ENCODE results near the gene LDLRAD4.

Gene LDLRAD4

DNA sequence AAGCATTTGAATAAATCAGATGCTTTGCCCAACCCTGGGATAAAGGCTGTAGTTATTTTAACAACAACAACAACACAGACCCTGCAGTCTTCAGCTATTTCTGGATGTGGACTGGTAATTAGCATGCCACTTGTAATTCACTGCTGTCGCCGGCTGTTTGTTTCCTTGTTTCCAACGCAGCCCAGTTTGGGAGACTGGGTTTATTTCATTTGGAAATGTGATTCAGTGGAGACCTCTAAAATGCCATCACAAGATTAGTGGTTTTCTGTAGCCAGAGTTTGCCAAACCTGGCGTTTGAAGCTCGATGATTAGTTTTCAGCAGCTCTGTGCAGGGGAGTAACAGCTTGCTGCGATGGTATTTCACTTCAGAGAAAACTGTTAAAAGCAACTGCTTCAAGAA, 83.5 kb downstream of the LDLRAD4 start:
- no peak overlapping the region for H3K4me3 ChIP-seq
- no peak overlapping the region for H3K27ac ChIP-seq
- no peak for DNase-seq
- peaks cover 0 to 6% (median 0%) of the 10 kb centered on the region in 3 donors for H3K9me3 ChIP-seq
- intact Hi-C loops (cut with DNase I; ENCODE audit: low total_unique reads) = no loop called here
- peaks cover 0 to 34% (median 21%) of the 10 kb centered on the region in 4 donors for H3K4me1 ChIP-seq
- TF ChIP-seq, protein P1, sequence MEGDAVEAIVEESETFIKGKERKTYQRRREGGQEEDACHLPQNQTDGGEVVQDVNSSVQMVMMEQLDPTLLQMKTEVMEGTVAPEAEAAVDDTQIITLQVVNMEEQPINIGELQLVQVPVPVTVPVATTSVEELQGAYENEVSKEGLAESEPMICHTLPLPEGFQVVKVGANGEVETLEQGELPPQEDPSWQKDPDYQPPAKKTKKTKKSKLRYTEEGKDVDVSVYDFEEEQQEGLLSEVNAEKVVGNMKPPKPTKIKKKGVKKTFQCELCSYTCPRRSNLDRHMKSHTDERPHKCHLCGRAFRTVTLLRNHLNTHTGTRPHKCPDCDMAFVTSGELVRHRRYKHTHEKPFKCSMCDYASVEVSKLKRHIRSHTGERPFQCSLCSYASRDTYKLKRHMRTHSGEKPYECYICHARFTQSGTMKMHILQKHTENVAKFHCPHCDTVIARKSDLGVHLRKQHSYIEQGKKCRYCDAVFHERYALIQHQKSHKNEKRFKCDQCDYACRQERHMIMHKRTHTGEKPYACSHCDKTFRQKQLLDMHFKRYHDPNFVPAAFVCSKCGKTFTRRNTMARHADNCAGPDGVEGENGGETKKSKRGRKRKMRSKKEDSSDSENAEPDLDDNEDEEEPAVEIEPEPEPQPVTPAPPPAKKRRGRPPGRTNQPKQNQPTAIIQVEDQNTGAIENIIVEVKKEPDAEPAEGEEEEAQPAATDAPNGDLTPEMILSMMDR (IDR thresholded peaks at IDR 0.05) = no peak
- peaks cover 0 to 5% (median 0%) of the 10 kb centered on the region in 3 donors for H3K36me3 ChIP-seq
- no peaks in the 10 kb centered on the region for H3K27me3 ChIP-seq

DNA sequence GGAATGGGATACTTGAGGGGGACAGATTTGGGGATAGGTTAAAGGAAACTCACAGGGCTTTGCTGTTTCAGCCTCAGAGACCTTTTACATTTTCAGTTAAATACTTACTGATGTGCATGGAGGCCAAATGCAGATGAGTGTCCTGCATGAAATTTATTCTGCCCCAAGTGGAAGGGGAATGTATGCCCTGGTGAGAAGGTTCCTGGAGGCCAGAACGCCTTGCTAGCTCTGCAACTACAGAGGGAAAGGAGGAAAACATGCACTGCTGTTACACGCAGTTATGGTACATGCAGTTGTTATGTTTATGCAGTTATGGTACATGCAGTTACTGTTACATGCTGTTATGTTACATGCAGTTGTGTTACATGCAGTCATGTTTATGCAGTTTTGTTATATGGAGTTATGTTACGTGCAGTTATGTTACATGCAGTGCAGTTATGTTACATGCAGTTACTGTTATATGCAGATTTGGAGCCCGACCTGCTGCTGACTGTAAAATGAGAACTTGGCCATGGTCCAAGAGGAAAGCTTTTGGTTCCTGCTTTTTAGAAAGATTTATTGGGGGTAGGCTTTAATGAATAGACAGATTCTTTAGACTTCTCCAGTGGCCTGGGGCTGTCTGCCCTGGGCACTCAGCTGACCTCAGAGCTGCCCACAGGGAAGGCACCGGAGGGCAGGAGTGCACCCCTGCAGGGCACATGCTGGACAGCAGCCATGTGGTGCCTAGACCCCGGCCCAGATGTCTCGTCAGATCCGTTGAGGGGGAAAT, 84.1 kb downstream of the LDLRAD4 start:
- Histone ChIP-seq H3K9me3 (peaks cover 0 to 6% (median 0%) of the 10 kb centered on the region in 3 donors), H3K27me3 (no peaks in the 10 kb centered on the region), H3K36me3 (peaks cover 0 to 5% (median 0%) of the 10 kb centered on the region in 3 donors), H3K4me1 (peaks cover 0 to 34% (median 21%) of the 10 kb centered on the region in 4 donors), H3K4me3 (no peak overlapping the region), H3K27ac (no peak overlapping the region)
- no peak for DNase-seq
- intact Hi-C loops (cut with DNase I; ENCODE audit: low total_unique reads) = no loop called here
- TF ChIP-seq, protein P1 (IDR thresholded peaks at IDR 0.05) = no peak

DNA sequence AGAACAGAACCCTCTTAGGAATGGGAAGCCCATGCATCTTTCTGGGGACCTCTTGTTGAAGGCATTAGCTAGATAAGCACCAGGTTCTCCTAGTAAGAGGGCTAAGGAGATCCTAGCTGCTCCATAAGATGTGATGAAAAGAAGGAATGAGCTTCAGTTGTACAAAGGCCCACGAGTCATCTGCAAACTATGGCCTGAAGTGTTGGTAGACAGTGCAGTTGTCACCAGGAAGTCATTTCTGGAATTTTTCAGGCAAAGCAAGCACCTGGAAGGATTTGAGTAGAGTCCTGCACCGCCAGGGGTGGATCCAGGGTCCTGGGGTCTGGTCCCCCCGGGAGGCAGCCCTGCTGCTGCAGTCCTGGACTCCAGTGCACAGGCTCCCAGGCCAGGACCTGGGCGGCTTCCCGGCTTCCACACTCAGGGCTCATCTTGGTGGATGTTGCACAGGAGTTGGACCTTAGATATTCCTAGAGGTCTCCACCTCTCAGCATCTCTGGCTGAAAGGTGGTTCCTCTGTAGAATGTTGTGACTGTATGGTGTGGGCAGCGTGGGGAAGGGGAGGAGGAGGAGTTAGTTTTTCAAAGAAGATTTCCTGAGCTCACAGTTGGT, 85.3 kb downstream of the LDLRAD4 start:
- Histone ChIP-seq H3K4me3 (no peak overlapping the region), H3K27me3 (no peaks in the 10 kb centered on the region), H3K27ac (no peak overlapping the region), H3K9me3 (peaks cover 0 to 6% (median 0%) of the 10 kb centered on the region in 3 donors), H3K36me3 (no peaks in the 10 kb centered on the region), H3K4me1 (peaks cover 0 to 34% (median 21%) of the 10 kb centered on the region in 4 donors)
- TF ChIP-seq, protein P1 (IDR thresholded peaks at IDR 0.05) = no peak
- intact Hi-C loops (cut with DNase I; ENCODE audit: low total_unique reads) = no loop called here
- DNase-seq = no peak

DNA sequence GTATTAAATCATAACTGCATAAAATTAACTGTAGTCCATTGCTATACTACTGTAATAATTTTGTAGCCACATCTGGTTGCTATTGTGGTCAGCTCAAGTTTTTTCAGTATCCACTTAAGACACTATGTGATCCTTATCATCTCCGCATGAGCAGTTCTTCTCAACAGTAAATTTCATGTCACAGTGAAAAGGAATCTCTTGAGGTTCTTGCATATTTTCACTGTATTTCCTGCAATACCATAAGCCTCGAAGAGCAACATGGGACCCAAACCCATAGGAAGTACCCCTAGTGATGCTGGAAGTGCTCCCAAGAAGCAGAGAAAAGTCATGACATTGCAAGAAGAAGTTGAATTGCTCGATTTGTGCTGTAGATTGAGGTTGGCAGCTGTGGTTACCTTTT, 86.7 kb downstream of the LDLRAD4 start:
- Histone ChIP-seq H3K9me3 (peaks cover 0 to 6% (median 0%) of the 10 kb centered on the region in 3 donors), H3K27me3 (no peaks in the 10 kb centered on the region), H3K36me3 (no peaks in the 10 kb centered on the region), H3K4me3 (no peak overlapping the region), H3K4me1 (peaks cover 0 to 29% (median 17%) of the 10 kb centered on the region in 4 donors), H3K27ac (no peak overlapping the region)
- intact Hi-C loops (cut with DNase I; ENCODE audit: low total_unique reads) = no loop called here
- DNase-seq = no peak
- TF ChIP-seq, protein P1 (IDR thresholded peaks at IDR 0.05) = no peak

DNA sequence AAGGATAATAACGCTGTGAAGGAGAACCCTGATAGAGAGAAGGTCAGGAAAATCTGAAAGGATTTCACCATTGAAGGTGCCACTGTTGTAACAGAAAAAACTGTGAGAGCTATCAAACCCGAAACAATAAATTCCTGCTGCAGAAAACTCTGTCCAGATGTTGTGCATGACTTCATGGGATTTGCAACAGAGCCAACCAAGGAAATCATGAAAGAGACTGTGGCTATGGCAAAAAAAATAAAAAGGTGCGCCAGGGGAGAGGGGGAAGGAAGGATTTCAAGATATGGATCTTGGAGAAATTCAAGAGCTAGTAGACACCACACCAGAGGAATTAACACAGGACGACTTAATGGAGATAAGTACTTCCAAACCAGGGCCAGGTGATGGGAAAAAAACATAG, 88.0 kb downstream of the LDLRAD4 start:
- TF ChIP-seq, protein P1 (IDR thresholded peaks at IDR 0.05) = no peak
- no peak overlapping the region for H3K4me3 ChIP-seq
- intact Hi-C loops (cut with DNase I; ENCODE audit: low total_unique reads) = no loop called here

More for the DNA sequence above, 88.0 kb downstream of the LDLRAD4 start:
- Histone ChIP-seq H3K36me3 (no peaks in the 10 kb centered on the region), H3K4me1 (peaks cover 0 to 23% (median 14%) of the 10 kb centered on the region in 4 donors), H3K27ac (no peak overlapping the region), H3K27me3 (no peaks in the 10 kb centered on the region), H3K9me3 (peaks cover 0 to 6% (median 0%) of the 10 kb centered on the region in 3 donors)
- no peak for DNase-seq

Measured in tibial artery (tissue), 4 donors.